DOHH2 (cell line): ENCODE data around the gene TAF6L.

Experiments used
- H3F3A ChIP-seq: fragments of 200-600 bp; sonication (generic), shearing (Covaris generic); 2 replicates; pipeline ENCODE4 v1.6.0; 2016; ENCODE audit warnings: antibody characterized with exemption, mild to moderate bottlenecking; ENCODE audit not compliant: control insufficient read depth, insufficient read depth
- H3K27ac ChIP-seq: fragments of 200-600 bp; sonication (generic); 2 replicates; pipeline ENCODE4 v1.5.1; 2014; ENCODE audit warnings: low read depth, mild to moderate bottlenecking, low read length, moderate library complexity
- H3K27me3 ChIP-seq: fragments of 200-600 bp; sonication (generic); 2 replicates; pipeline ENCODE4 v1.6.1; 2014; ENCODE audit warnings: mild to moderate bottlenecking, low read length, mixed read lengths; ENCODE audit not compliant: control insufficient read depth
- H3K36me3 ChIP-seq: fragments of 200-600 bp; sonication (generic); 2 replicates; pipeline ENCODE4 v1.6.1; 2014; ENCODE audit warnings: mild to moderate bottlenecking, low read length, moderate library complexity, mixed read lengths; ENCODE audit not compliant: control insufficient read depth
- H3K4me1 ChIP-seq: fragments of 200-600 bp; sonication (generic); 2 replicates; pipeline ENCODE4 v1.6.1; 2014; ENCODE audit warnings: mild to moderate bottlenecking, low read length, mixed read lengths; ENCODE audit not compliant: control insufficient read depth
- H3K4me2 ChIP-seq: fragments of 200-600 bp; sonication (generic); 2 replicates; pipeline ENCODE4 v1.6.0; 2014; ENCODE audit warnings: mild to moderate bottlenecking, low read length, moderate library complexity
- H3K4me3 ChIP-seq: fragments of 200-600 bp; sonication (generic); 2 replicates; pipeline ENCODE4 v1.5.1; 2014; ENCODE audit warnings: mild to moderate bottlenecking, low read length, mixed read lengths
- H3K79me2 ChIP-seq: fragments of 200-600 bp; sonication (generic); 2 replicates; pipeline ENCODE4 v1.6.1; 2014; ENCODE audit warnings: mild to moderate bottlenecking, low read length, mixed read lengths; ENCODE audit not compliant: control insufficient read depth
- H3K9me2 ChIP-seq: fragments of 200-600 bp; sonication (generic); replicated peaks from 2 replicates; pipeline ENCODE4 v1.6.1; 2014; ENCODE audit warnings: mild to moderate bottlenecking, low read length, mixed read lengths; ENCODE audit not compliant: control insufficient read depth
- H3K9me3 ChIP-seq: fragments of 200-600 bp; sonication (generic); 2 replicates; pipeline ENCODE4 v1.6.1; 2014; ENCODE audit warnings: antibody characterized with exemption, low read length, mixed read lengths; ENCODE audit not compliant: control insufficient read depth, insufficient read depth
- H4K20me1 ChIP-seq: fragments of 200-600 bp; sonication (generic); 2 replicates; pipeline ENCODE4 v1.6.0; 2014; ENCODE audit warnings: low read depth, mild to moderate bottlenecking, antibody characterized with exemption, low read length, moderate library complexity; ENCODE audit not compliant: control insufficient read depth, insufficient read depth
- EZH2phosphoT487 ChIP-seq: fragments of 200-600 bp; sonication (generic); IDR thresholded peaks from 2 replicates; pipeline ENCODE4 v1.6.1; 2017; ENCODE audit warnings: borderline replicate concordance, mild to moderate bottlenecking, antibody characterized with exemption, low read length, moderate library complexity, mixed read lengths
- TF ChIP-seq, protein P1 (sequence below): fragments of 200-600 bp; sonication (generic); IDR thresholded peaks from one replicate; pipeline ENCODE4 v1.5.1; 2014; ENCODE audit warnings: antibody characterized with exemption, mild to moderate bottlenecking, low read depth, low read length; ENCODE audit not compliant: poor library complexity, severe bottlenecking

Gene TAF6L

GRCh38 chr11:62752177-62752785 is 18.9 kb upstream of the TAF6L start:
- Histone ChIP-seq H3K9me3 (no peaks in the 10 kb centered on the region), H3K27me3 (no peaks in the 10 kb centered on the region), H3F3A (peaks cover 13% of the 10 kb centered on the region), H4K20me1 (no peaks in the 10 kb centered on the region), H3K4me1 (peaks cover 19% of the 10 kb centered on the region), H3K27ac (no peak overlapping the region), H3K36me3 (peaks cover 12% of the 10 kb centered on the region), H3K4me3 (no peak overlapping the region), H3K9me2 (no peaks in the 10 kb centered on the region), H3K4me2 (no peak overlapping the region), H3K79me2 (peaks cover 20% of the 10 kb centered on the region)
- TF ChIP-seq EZH2phosphoT487, result no peak
- TF ChIP-seq, protein P1, sequence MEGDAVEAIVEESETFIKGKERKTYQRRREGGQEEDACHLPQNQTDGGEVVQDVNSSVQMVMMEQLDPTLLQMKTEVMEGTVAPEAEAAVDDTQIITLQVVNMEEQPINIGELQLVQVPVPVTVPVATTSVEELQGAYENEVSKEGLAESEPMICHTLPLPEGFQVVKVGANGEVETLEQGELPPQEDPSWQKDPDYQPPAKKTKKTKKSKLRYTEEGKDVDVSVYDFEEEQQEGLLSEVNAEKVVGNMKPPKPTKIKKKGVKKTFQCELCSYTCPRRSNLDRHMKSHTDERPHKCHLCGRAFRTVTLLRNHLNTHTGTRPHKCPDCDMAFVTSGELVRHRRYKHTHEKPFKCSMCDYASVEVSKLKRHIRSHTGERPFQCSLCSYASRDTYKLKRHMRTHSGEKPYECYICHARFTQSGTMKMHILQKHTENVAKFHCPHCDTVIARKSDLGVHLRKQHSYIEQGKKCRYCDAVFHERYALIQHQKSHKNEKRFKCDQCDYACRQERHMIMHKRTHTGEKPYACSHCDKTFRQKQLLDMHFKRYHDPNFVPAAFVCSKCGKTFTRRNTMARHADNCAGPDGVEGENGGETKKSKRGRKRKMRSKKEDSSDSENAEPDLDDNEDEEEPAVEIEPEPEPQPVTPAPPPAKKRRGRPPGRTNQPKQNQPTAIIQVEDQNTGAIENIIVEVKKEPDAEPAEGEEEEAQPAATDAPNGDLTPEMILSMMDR, result no peak

- Histone ChIP-seq H4K20me1 (no peaks in the 10 kb centered on the region), H3K79me2 (peaks cover 20% of the 10 kb centered on the region), H3K27me3 (no peaks in the 10 kb centered on the region), H3K4me3 (peak overlapping the region; percentile 93), H3K27ac (no peak overlapping the region), H3K4me2 (peak overlapping the region; percentile 55), H3K9me2 (no peaks in the 10 kb centered on the region), H3K4me1 (peaks cover 16% of the 10 kb centered on the region), H3F3A (peaks cover 5% of the 10 kb centered on the region), H3K9me3 (no peaks in the 10 kb centered on the region), H3K36me3 (peaks cover 12% of the 10 kb centered on the region)
- TF ChIP-seq EZH2phosphoT487, result no peak
- TF ChIP-seq, protein P1, result no peak
These were observed 18.0 kb upstream of the TAF6L start for GRCh38 chr11:62752994-62753735.

DNA sequence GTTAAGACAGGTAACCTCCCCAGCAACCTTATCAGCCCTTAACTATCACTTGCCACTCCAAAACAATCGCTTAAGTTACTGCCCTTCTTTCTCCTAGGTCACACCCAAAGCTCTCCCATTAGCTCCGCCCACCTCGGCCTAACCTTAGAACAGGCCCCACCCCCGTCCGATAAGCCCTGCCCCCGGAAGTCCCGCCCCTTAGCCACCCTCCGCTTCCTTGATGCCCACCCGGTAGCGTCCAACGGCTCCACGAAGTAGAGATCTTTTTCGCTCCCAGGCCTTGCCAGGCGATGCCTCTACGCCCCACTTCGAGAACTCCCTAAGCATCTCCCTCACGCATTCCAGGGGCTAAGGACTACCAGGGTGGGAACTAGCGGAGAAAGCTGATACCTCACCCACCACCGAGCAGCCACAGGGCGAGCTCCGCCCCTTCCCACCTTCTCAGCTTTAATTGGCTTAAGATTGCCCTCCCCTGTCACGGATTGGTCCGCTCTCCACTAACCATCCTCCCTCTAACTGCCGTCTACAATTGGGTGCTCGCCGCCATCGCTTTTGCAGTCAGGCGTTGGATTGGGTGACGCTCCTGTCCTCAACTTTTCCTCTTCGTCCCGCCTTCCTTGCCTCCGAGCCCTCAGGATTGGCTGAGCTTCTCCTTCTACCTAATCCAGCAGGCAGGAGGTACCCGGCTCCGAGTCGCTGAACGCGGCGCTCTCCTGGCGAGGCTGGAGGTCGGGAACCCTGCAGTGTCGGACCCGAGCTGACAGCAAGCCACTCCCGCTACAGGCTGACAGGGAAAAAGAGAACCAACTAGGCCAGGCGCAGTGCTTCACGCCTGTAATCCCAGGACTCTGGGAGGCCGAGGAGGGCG is 17.2 kb upstream of the TAF6L start, which contains the start of gene ZBTB3:
TSS of gene ZBTB3 (minus strand) at position 425 of the 868 bp plus-strand sequence. CDS start 496 bp downstream, outside the sequence.
- Histone ChIP-seq H3K79me2 (peaks cover 18% of the 10 kb centered on the region), H3K27me3 (no peaks in the 10 kb centered on the region), H3K4me1 (peaks cover 14% of the 10 kb centered on the region), H3K9me3 (no peaks in the 10 kb centered on the region), H3K4me2 (peak within 1 kb of the TSS; percentile 92), H3K36me3 (peaks cover 12% of the 10 kb centered on the region), H3K4me3 (peak within 1 kb of the TSS; percentile 93), H4K20me1 (no peaks in the 10 kb centered on the region), H3F3A (peaks cover 3% of the 10 kb centered on the region; the same call in 1 of the 2 replicates), H3K9me2 (no peaks in the 10 kb centered on the region), H3K27ac (peak within 1 kb of the TSS; percentile 77)
- no peak for TF ChIP-seq EZH2phosphoT487
- TF ChIP-seq, protein P1, result no peak
